Lower lobe of right lung (tissue), 2 donors: ENCODE measurements around the gene SEPTIN8. TPM values are rescaled to one million over a fixed set of nuclear protein-coding genes. Genes with fewer than 3 reads are reported as not detected.

Experiments
- ATAC-seq, 2 donors: fragments of 200-7000 bp; cut with Tn5 transposase; one replicate each; pipeline ENCODE4 v1.9.1; 2020 to 2022; ENCODE audit warnings: mild to moderate bottlenecking in 2 of 2, moderate library complexity in 2 of 2
- DNase-seq: peaks from one replicate; pipeline ENCODE4 v3.0.0-alpha.2; 2020
- H3K27ac ChIP-seq: fragments of 200-600 bp; one replicate; pipeline ENCODE4 v1.8.0; 2022
- H3K27me3 ChIP-seq: fragments of 200-600 bp; one replicate; pipeline ENCODE4 v1.8.0; 2022; ENCODE audit warnings: low read depth
- H3K36me3 ChIP-seq: fragments of 200-600 bp; one replicate; pipeline ENCODE4 v1.8.0; 2022; ENCODE audit warnings: mild to moderate bottlenecking
- H3K4me1 ChIP-seq: fragments of 200-600 bp; one replicate; pipeline ENCODE4 v1.8.0; 2022
- H3K4me3 ChIP-seq: fragments of 200-600 bp; one replicate; pipeline ENCODE4 v1.8.0; 2022; ENCODE audit warnings: mild to moderate bottlenecking
- H3K9me3 ChIP-seq: fragments of 200-600 bp; one replicate; pipeline ENCODE4 v1.8.0; 2022
- intact Hi-C: fragments of 100-400 bp; cut with DNase I; formaldehyde crosslinking; loops from one replicate; pipeline ENCODE4 v1.11.0; 2022
- total RNA-seq: library from RNA; stranded (reverse); fragmentation: NEBNext Ultra II Directional; extraction: Animal tissue kit (Norgen Biotek cat#: 25700); gene quantifications from one replicate; pipeline ENCODE4 v1.2.1, GENCODE V29; 2021
- TF ChIP-seq, protein P1 (sequence below): fragments of 200-600 bp; IDR thresholded peaks from one replicate; pipeline ENCODE4 v1.8.0; 2022; ENCODE audit warnings: antibody characterized with exemption, mild to moderate bottlenecking
- donor health status: DM: no; HTN: yes; CAD: no; lungs with severe emphysema.

The SEPTIN8 gene
- total RNA-seq, 1 donor from 2014 or later: 32.8 TPM

DNA sequence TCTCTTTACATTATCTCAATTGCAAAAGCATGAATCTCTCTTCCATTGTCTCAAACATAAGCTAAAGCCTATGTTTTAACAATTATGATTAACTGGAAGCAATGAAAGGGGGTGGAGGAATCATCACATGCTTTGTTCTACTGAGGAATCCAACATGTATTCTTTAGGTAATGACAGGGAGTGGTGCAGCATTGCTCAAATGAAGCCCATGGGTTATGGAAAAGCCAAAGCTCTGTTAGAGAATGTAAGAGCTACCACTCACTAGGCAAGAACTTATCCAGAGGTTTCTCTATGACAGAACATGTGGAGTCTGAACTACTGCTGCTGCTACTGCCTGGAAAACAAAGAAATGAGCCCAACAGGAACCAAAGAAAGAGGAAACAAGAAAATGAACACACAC is 68.4 kb downstream of the SEPTIN8 start:
- ATAC-seq (no peak), DNase-seq (no peak)
- intact Hi-C loops: no loop called here
- Histone ChIP-seq H3K4me1 (no peaks in the 10 kb centered on the region), H3K27me3 (no peaks in the 10 kb centered on the region), H3K4me3 (no peak overlapping the region), H3K27ac (no peak overlapping the region), H3K9me3 (no peaks in the 10 kb centered on the region), H3K36me3 (peaks cover 5% of the 10 kb centered on the region)
- TF ChIP-seq, protein P1, sequence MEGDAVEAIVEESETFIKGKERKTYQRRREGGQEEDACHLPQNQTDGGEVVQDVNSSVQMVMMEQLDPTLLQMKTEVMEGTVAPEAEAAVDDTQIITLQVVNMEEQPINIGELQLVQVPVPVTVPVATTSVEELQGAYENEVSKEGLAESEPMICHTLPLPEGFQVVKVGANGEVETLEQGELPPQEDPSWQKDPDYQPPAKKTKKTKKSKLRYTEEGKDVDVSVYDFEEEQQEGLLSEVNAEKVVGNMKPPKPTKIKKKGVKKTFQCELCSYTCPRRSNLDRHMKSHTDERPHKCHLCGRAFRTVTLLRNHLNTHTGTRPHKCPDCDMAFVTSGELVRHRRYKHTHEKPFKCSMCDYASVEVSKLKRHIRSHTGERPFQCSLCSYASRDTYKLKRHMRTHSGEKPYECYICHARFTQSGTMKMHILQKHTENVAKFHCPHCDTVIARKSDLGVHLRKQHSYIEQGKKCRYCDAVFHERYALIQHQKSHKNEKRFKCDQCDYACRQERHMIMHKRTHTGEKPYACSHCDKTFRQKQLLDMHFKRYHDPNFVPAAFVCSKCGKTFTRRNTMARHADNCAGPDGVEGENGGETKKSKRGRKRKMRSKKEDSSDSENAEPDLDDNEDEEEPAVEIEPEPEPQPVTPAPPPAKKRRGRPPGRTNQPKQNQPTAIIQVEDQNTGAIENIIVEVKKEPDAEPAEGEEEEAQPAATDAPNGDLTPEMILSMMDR: no peak

DNA sequence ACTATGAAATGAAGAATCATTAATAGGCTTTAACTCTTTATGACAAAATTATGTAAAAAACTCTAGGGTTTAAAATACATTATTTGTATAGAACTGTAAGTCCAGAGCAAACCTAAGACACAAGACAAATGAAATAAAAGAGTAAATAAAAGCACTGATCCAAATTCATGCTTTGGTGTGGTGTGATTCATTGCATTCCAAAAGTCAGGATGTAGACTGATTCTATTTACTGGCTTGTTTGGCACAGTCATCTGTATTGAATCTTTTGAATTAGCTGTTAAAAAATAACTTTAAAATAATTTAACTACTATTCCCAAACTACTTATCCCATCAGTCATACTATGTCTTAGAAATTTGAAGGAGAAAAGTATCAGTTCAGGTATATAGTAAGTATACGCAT is 72.2 kb downstream of the SEPTIN8 start:
- Histone ChIP-seq H3K9me3 (no peaks in the 10 kb centered on the region), H3K4me3 (no peak overlapping the region), H3K27ac (no peak overlapping the region), H3K36me3 (peaks cover 33% of the 10 kb centered on the region), H3K27me3 (no peaks in the 10 kb centered on the region), H3K4me1 (no peaks in the 10 kb centered on the region)
- intact Hi-C loops: no loop called here
- TF ChIP-seq, protein P1: no peak
- DNase-seq: no peak
- ATAC-seq: no peak

Other genes starting within 250 kb of the SEPTIN8 start
- not detected for gene IL5, start 233.7 kb downstream of the SEPTIN8 start, total RNA-seq
- 33.2 TPM for gene RAD50, start 220.3 kb downstream of the SEPTIN8 start, total RNA-seq
- gene IL13, start 119.1 kb downstream of the SEPTIN8 start, total RNA-seq: not detected
- gene IL4, start 103.2 kb downstream of the SEPTIN8 start, total RNA-seq: not detected
- gene KIF3A, start 39.7 kb downstream of the SEPTIN8 start, total RNA-seq: 10.8 TPM
- gene CCNI2, start 29.8 kb downstream of the SEPTIN8 start, total RNA-seq: 1.1 TPM
- gene SOWAHA, start 36.1 kb upstream of the SEPTIN8 start, total RNA-seq: 0.18 TPM
- gene SHROOM1, start 53.4 kb upstream of the SEPTIN8 start, total RNA-seq: 17.3 TPM
- gene GDF9, start 89.2 kb upstream of the SEPTIN8 start, total RNA-seq: 0.15 TPM
- 271 TPM for gene UQCRQ, start 89.4 kb upstream of the SEPTIN8 start, total RNA-seq
- gene LEAP2, start 96.4 kb upstream of the SEPTIN8 start, total RNA-seq: 1.7 TPM
- gene AFF4, start 186.4 kb upstream of the SEPTIN8 start, total RNA-seq: 68.6 TPM
- gene ZCCHC10, start 249.3 kb upstream of the SEPTIN8 start, total RNA-seq: 18.5 TPM